OCI-LY7 (cell line): ENCODE measurements around the gene RBSN. TPM values are rescaled to one million over a fixed set of nuclear protein-coding genes. Genes with fewer than 3 reads are reported as not detected.

Experiments used
- BruUV-seq: library from RNA; stranded (reverse); fragments of 400-500 nt; replicated peaks from 2 replicates; lab custom pipeline; 2021; lab: Mats Ljungman, UMichigan
- CTCF ChIA-PET: fragments of 300-600 bp; sonication (Branson Sonifier 250); formaldehyde crosslinking; loops from one replicate; lab custom pipeline; 2022; ENCODE audit warnings: antibody characterized with exemption; ENCODE audit not compliant: unreplicated experiment; lab: Charles Lee
- POLR2A ChIA-PET: fragments of 300-600 bp; sonication (Branson Sonifier 250); formaldehyde crosslinking; loops from one replicate; lab custom pipeline; 2022; ENCODE audit warnings: antibody characterized with exemption; lab: Charles Lee
- DNase-seq: peaks from one replicate; pipeline ENCODE4 v3.0.0-alpha.2; 2015; ENCODE audit warnings: low spot score
- H2AFZ ChIP-seq: fragments of 200-600 bp; sonication (generic), shearing (Covaris generic); 2 replicates; pipeline ENCODE4 v1.6.1; 2014; ENCODE audit warnings: mild to moderate bottlenecking, antibody characterized with exemption, low read length, moderate library complexity
- H3K27ac ChIP-seq: fragments of 200-600 bp; sonication (generic); 2 replicates; pipeline ENCODE4 v1.5.1; 2014; ENCODE audit warnings: mixed run types, low read depth, mild to moderate bottlenecking, moderate library complexity, low read length, inconsistent platforms; ENCODE audit not compliant: poor library complexity, severe bottlenecking
- H3K36me3 ChIP-seq: fragments of 200-600 bp; sonication (generic); 2 replicates; pipeline ENCODE4 v1.6.1; 2014; ENCODE audit warnings: mild to moderate bottlenecking, antibody characterized with exemption, low read length, moderate library complexity, mixed read lengths; ENCODE audit not compliant: insufficient read depth
- H3K4me1 ChIP-seq: fragments of 200-600 bp; sonication (generic); 2 replicates; pipeline ENCODE4 v1.5.1; 2014; ENCODE audit warnings: mild to moderate bottlenecking, low read length; ENCODE audit not compliant: insufficient read depth, poor library complexity, severe bottlenecking
- H3K4me2 ChIP-seq: fragments of 200-600 bp; sonication (generic); 2 replicates; pipeline ENCODE4 v1.6.1; 2014; ENCODE audit warnings: mild to moderate bottlenecking, low read length
- H3K4me3 ChIP-seq: fragments of 200-600 bp; sonication (generic); 2 replicates; pipeline ENCODE4 v1.5.1; 2014; ENCODE audit warnings: mild to moderate bottlenecking, low read depth, low read length; ENCODE audit not compliant: poor library complexity, severe bottlenecking
- H3K79me2 ChIP-seq: fragments of 200-600 bp; sonication (generic); 2 replicates; pipeline ENCODE4 v1.6.1; 2016; ENCODE audit warnings: low read depth, mild to moderate bottlenecking, low read length, moderate library complexity, mixed read lengths; ENCODE audit not compliant: insufficient read depth
- H3K9me2 ChIP-seq: fragments of 200-600 bp; sonication (generic); 2 replicates; pipeline ENCODE4 v1.6.1; 2016; ENCODE audit warnings: mild to moderate bottlenecking, low read length, mixed read lengths; ENCODE audit not compliant: insufficient read depth
- H3K9me3 ChIP-seq: fragments of 200-600 bp; sonication (generic); 2 replicates; pipeline ENCODE4 v1.6.1; 2014; ENCODE audit warnings: mild to moderate bottlenecking, mixed run types, low read length, mixed read lengths
- H4K20me1 ChIP-seq: fragments of 200-600 bp; sonication (generic); 2 replicates; pipeline ENCODE4 v1.6.1; 2014; ENCODE audit warnings: mild to moderate bottlenecking, antibody characterized with exemption, low read length, moderate library complexity, mixed read lengths; ENCODE audit not compliant: insufficient read depth
- CTCF ChIP-seq: fragments of 200-600 bp; sonication (generic); conservative IDR thresholded peaks from 2 replicates; pipeline ENCODE4 v1.5.1; 2014; ENCODE audit warnings: mild to moderate bottlenecking, antibody characterized with exemption, low read length, moderate library complexity, mixed read lengths
- EZH2phosphoT487 ChIP-seq: fragments of 200-600 bp; sonication (generic); IDR thresholded peaks from 2 replicates; pipeline ENCODE4 v1.6.1; 2018; ENCODE audit warnings: low read depth, borderline replicate concordance, mild to moderate bottlenecking, mixed run types, antibody characterized with exemption, low read length, moderate library complexity, mixed read lengths
- intact Hi-C: fragments of 100-400 bp; cut with micrococcal nuclease; formaldehyde crosslinking; loops from one replicate; pipeline ENCODE4 v1.10.0; 2022; ENCODE audit not compliant: unreplicated experiment
- total RNA-seq, 2 experiments: library from RNA; depleted of rRNA in 1 of 2; stranded (reverse); fragments of >200 nt in 1 of 2; shearing (Covaris generic) in 1 of 2; gene quantifications; 2 replicates each; pipeline ENCODE4 v1.2.3, GENCODE V29; 2014 to 2022

The RBSN gene
- total RNA-seq, 2 experiments from 2014 or later = 13.3 to 21.4 TPM

GRCh38 chr3:15038306-15038705, 60.6 kb downstream of the RBSN start:
- Histone ChIP-seq H3K4me2 (no peak overlapping the region), H3K9me2 (no peaks in the 10 kb centered on the region), H2AFZ (no peak overlapping the region), H3K4me1 (no peaks in the 10 kb centered on the region), H3K9me3 (no peaks in the 10 kb centered on the region), H3K36me3 (peaks cover 94% of the 10 kb centered on the region), H3K4me3 (no peak overlapping the region), H4K20me1 (no peaks in the 10 kb centered on the region), H3K27ac (no peak overlapping the region), H3K79me2 (no peaks in the 10 kb centered on the region)
- TF ChIP-seq CTCF = no peak
- no peak for TF ChIP-seq EZH2phosphoT487
- CTCF ChIA-PET = no interaction called here
- intact Hi-C loops = no loop called here
- POLR2A ChIA-PET = interaction anchor here (0.7 kb wide), 1 partner anchor 123 kb away, joined by 3 read pairs; no protein-coding TSS in a partner anchor
- no TSS peak for BruUV-seq
- DNase-seq = no peak

GRCh38 chr3:15033103-15033502, 65.8 kb downstream of the RBSN start:
- ChIA-PET POLR2A (interaction anchor here (0.6 to 0.7 kb wide), 4 partner anchors 15 to 1446 kb away, joined by 5 to 8 read pairs (median 6); no protein-coding TSS in a partner anchor), CTCF (no interaction called here)
- no peak for DNase-seq
- Histone ChIP-seq H4K20me1 (no peaks in the 10 kb centered on the region), H3K4me2 (no peak overlapping the region), H2AFZ (no peak overlapping the region), H3K27ac (no peak overlapping the region), H3K79me2 (no peaks in the 10 kb centered on the region), H3K9me3 (no peaks in the 10 kb centered on the region), H3K9me2 (no peaks in the 10 kb centered on the region), H3K36me3 (peaks cover 93% of the 10 kb centered on the region), H3K4me3 (no peak overlapping the region), H3K4me1 (no peaks in the 10 kb centered on the region)
- intact Hi-C loops = no loop called here
- no peak for TF ChIP-seq EZH2phosphoT487
- TF ChIP-seq CTCF = no peak
- no TSS peak for BruUV-seq

GRCh38 chr3:15032650-15033049, 66.3 kb downstream of the RBSN start:
- ChIA-PET POLR2A (no interaction called here), CTCF (no interaction called here)
- H3K4me1 ChIP-seq = no peaks in the 10 kb centered on the region
- H3K79me2 ChIP-seq = no peaks in the 10 kb centered on the region
- H3K36me3 ChIP-seq = peaks cover 93% of the 10 kb centered on the region
- no peak overlapping the region for H2AFZ ChIP-seq
- no peak for TF ChIP-seq CTCF
- TF ChIP-seq EZH2phosphoT487 = no peak
- no peak overlapping the region for H3K4me2 ChIP-seq
- no peaks in the 10 kb centered on the region for H3K9me2 ChIP-seq
- BruUV-seq = no TSS peak
- intact Hi-C loops = no loop called here
- H3K27ac ChIP-seq = no peak overlapping the region
- DNase-seq = no peak
- no peak overlapping the region for H3K4me3 ChIP-seq
- no peaks in the 10 kb centered on the region for H4K20me1 ChIP-seq
- H3K9me3 ChIP-seq = no peaks in the 10 kb centered on the region
